Left renal pelvis (tissue), 4 donors: ENCODE results near the gene CEP78. TPM values are rescaled to one million over a fixed set of nuclear protein-coding genes. Genes with fewer than 3 reads are reported as not detected.

Experiments
- DNase-seq, 4 donors: peaks; one replicate each; pipeline ENCODE4 v3.0.0-alpha.2; 2013; ENCODE audit warnings: low read depth in 4 of 4, low spot score in 3 of 4
- polyA plus RNA-seq, 4 donors: library from polyadenylated mRNA; unstranded; fragments of 120-200 nt; gene quantifications; one replicate each; pipeline ENCODE4 v1.2.1, GENCODE V29; 2013; ENCODE audit not compliant: insufficient read length in 4 of 4

Gene CEP78
- polyA plus RNA-seq, 4 donors = 34.8 to 38.7 (median 36.7) TPM

DNA sequence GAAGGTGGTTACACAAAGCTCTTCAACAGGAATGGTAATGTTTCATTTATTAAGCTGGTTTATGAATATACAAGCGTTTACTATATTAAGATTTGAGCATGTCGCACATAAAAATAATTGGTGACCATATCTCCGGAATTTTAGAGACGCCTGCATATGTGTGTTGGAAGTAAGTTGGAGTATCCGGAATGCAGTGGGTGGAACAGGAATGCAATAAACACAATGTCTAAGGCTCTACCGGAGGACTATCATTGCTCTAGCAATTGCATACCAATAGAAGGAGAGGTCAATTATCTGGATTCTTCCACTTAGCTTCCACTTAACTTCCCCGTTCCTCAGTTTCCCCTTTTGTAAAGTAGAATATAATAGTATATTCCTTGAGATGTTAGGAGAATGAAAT, 1.1 kb upstream of the CEP78 start:
- no peak for DNase-seq

DNA sequence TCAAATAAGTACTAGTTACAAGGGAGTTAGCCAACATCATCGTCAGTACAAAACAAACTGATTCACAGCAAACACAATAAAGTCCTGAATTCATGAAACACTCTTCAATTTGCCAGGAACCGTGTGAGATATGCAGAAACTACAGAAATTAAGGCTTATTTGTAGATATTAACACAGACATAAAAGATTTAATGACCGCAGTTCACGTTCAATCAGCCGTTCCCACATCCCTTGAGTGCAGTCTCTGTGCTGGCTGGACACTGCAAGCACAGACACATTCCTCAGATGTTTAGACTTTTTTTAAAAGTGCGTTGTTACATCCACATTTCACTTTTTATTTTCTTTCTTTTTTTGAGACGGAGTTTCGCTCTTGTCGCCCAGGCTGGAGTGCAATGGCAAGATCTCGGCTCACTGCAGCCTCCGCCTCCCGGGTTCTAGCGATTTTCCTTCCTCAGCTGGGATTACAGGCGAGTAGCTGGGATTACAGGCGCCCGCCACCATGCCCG, 566 bp upstream of the CEP78 start:
- DNase-seq = peak in 2 of 4 donors; percentile 16

DNA sequence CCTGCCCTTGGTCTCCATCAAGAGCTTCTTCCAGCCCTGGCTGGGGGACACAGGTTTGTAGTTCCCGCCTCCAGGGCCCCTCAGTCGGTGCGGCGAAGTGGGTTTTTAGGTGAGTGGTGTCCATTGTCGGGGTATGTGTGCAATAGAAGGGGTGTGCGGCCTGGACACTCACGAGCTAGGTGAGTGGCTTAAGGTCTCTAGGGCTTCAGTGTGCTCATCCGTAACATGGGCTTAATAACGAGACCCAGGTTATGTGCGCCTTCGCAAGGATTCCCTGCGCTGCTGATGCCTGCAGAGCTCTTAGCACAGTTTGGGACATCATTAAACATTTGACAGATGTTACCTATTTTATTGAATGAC, 656 bp downstream of the CEP78 start:
- peak in 1 of 4 donors; percentile 24 for DNase-seq

DNA sequence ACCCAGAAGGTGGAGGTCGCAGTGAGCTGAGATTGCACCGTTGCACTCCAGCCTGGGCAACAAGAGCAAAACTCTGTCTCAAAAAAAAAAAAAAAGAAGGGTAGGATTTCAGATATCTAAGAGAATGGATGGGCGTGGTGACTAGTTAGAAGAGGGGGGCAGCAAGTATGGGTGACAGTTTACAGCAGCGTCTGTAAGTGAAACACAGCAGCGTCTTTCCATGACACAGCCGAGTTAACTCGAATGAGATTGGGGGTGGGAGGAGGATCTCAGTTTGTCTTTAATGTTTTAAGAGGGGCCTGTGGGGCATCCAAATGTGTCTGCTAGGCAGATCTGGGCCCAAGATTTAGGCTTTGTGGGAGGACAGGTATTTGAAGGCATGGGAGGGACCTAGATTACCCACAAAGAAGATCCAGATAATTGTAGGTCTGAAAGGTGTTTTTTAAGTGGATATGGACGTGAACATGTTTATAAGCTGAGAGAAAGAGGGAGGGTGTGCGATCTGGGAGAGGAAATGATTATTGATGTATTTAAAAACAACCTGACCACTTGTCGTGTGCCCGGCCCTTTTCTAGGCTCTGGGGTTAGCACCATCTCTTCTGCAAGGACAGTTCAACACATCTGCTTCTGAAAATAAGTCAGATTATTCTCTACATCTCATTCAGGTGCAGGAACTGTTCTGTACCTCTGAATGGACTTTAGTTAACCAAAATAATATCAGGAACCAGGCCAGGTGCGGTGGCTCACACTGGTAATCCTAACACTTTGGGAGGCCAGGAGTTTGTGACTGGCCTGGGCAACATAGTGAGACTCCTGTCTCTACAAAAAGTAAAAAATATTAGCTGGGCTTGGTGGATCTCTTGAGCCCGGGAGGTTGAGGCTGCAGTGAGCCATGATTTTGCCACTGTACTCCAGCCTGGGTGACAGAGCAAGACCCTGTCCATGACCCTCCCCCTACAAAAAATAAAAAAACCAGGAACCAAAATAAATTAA, 2.5 kb downstream of the CEP78 start:
- DNase-seq = no peak

DNA sequence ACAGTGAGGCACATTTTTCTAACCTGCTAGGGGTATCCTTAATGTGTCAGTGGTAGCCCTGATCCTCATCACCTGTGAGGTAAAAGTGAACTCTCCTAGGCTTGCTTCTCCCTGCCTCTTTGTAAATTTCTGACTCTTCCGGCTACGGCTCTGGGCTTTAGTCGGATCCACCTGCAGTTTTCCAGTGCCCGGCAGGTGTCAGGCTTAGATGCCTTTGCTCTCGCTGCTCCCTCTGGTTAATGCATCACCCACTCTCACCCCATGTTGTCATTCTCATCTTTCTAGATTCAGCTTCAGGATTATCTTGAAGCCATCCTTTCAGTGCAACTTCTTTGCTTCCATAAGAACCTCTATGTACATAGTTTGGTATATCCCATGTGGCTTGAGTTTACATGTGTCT, 3.6 kb downstream of the CEP78 start:
- no peak for DNase-seq

DNA sequence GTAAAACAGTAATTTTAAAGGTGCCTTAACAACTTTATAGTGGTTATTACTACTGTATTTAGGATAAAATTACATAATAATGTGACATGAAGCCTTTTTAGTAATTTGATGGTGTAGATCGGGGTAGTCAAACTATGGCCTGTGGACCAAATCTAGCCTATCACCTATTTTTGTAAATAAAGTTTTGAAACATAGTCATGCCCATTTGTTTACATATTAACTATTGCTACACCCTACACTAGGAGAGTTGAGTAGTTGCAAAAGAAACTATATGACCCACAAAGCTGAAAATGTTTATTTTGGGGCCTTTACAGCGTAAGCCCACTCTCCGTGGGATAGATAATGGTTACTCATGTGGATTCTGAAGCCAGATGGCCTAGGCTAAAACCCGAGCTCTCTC, 6.2 kb downstream of the CEP78 start:
- no peak for DNase-seq

DNA sequence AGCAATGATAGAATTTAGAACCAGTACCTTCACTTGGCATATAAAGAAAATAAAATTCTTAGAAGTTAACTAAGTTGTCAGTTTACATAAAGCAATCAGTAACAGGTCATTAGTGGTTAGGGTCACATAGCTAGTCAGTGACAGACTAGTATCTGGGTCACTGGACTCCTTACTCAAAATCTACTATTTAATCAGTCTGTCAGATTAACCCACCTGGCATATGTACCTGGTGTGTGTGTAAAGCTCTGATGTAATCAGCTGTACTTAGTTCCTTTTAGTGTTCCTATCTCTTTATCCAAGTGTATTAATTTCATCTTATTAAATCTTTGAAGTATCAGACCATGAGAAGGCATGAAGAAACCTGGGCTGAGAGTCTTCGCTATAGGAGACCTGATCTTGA, 7.3 kb downstream of the CEP78 start:
- no peak for DNase-seq

DNA sequence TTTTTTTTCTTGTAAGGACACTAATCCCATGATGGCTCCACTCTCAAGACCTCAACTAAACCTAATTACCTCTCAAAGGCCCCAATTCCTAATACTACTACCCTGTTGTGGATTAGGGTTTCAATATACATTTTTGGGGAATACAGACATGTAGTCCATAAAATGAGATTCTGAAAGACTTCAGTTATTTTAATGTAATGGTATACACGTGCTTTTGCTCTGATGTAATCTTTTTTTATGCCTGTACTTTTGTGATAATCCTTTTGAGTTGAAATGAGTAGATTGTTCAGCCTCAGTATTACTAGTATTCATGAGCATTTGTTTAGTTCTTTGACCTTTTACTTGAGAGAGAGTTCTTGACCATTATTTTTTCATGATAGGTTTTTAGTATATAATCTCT, 9.5 kb downstream of the CEP78 start:
- DNase-seq = no peak

DNA sequence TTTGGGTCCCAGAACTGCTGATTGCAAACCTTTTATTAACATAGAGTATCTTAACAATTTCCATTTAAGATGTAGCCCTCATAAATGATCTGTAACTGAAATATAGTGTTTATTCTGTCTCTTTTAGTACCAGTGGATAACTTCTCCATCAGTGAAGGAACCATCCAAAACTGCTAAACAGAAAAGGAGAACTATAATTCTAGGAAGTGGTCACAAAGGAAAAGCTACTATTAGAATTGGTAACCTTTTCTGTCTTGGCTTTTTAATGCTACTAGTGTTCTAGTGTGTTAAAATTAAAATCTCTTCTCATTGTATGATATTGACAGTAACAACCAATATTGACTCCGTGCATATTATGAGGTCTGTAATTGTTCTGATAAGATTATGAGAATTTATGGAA, 12.8 kb downstream of the CEP78 start:
- DNase-seq = no peak

DNA sequence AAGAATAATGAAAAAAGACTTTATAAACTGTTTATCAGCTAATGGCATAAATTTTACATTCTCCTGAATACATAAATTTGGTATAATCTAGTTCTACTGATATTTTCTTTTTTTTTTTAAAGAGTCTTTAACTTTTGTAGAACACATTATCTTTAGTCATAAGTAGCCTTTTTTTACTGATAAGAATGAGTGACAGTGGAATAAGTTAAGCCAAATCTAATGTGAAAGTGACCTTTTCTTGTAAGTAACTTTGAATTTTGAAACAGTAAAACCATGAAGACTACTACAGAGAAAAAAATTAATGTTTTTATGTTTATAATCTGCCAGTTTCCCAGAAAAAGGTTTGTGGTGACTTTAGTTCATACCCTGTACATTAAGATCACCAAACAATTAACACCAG, 13.7 kb downstream of the CEP78 start:
- no peak for DNase-seq

DNA sequence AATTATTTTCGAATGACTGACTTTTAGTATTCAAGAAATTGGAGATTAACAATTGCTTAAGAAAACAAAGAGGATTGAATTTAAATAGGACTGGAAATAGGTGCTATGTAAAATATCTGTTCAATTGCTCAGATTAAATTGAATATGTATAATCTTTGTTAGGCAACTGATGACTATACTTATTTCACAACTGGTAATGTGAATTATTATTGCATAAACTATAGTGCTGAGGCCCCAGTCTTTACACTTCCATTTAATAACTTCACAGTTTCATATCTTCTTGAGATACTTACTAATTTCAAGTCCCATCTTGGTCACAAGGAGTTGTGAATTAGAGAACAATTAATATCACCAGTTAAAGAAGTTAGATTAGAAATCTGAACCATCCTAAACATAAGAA, 16.7 kb downstream of the CEP78 start:
- no peak for DNase-seq

DNA sequence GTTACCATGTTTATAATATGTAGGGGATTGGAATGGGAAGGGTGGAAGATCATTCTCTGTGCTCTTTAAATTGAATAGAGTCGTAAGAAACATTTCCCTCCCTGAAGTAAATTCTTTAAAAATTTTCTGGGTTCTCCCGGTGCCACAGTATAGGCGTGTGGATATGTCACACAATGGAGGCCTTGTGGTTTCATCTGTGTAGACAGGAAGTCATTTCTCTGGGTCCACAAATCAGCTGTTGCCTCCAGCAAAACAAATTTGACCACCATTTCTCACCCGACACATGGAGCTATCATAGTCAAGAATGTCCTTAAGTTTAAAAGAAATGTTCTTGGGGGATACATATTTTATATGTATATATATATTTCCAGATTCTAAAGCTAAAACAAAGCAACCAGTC, 17.4 kb downstream of the CEP78 start:
- no peak for DNase-seq

DNA sequence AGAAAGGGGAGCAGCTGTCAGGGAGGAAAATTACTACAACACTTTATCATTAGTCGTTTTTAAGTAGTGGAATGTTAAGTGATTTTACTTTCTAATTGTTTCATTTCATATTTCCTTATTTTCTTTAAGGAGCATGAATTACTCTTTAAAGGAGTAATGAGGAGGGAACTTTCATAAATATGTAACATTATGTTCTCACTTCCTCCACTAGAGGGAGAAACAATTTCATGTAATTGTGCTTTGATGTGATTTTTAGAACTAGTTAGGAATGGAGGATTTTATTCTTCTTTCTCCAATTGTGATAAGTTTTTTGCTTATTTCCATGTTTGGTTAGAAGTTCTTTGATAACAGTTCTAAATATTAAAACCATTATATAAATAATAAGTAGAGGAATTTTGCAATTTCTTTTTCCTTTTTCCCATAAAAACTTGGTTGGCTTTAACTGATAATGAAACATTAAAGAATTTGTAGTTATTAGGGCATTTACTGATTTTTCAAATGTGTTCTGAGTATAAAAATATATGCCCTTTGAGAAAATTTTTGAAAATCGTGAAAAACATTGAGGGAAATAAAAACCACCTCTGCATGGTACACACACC, 25.6 kb downstream of the CEP78 start:
- DNase-seq = no peak

DNA sequence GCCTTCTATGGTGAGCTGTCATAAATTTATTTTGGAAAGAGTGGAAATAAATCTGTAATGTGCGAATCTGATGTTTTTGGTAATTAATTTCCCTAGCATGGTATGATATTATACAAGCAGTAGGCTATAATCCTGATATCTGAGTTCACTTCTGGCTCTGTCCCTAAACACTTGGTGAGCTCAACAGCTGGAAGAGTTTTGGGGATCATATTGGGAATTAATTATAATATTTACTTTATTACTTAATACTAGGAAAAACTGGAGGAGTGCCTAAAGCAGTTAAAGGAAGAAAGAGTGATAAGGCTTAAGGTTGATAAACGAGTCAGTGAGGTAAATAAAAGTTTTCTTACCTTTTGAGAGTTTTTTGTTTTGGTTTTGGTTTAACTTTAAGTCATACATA, 26.8 kb downstream of the CEP78 start:
- no peak for DNase-seq

DNA sequence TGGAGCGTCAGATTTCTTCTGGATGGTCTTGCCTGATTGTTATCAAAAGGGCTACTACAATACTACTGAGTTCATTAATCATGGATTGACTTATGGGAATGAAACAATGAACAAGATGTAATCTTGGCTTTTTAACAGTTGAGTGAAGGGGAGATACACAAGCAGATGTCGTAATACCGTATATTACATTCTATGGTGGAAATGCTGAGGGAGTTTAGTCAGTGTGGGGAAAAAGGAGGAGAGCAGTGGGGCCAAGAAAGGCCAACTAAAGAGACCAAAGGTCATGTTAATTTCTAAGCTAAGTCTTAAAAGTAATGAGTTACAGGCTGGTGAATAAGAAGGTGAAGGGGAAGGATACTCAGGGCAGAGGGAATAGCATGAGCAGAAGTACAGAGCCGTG, 32.0 kb downstream of the CEP78 start:
- DNase-seq = no peak

DNA sequence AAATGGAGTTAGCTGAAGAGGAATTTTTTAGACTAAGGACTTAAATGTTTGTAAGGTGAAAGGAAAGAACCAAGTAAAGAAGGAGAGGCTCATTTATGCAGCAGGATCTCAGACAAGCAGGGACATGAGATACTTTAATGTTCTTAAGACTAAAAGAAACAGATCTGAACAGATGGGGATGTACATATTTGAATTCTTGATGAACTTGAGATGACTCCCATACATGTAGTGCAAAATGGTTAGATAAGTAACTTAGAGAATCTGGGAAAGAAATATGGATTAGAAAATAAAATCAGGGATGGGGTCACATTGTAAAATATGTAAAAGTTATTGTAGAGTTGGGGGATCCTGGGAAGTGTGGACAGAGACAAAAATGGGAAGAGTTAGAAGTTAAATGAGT, 33.9 kb downstream of the CEP78 start:
- DNase-seq = no peak

DNA sequence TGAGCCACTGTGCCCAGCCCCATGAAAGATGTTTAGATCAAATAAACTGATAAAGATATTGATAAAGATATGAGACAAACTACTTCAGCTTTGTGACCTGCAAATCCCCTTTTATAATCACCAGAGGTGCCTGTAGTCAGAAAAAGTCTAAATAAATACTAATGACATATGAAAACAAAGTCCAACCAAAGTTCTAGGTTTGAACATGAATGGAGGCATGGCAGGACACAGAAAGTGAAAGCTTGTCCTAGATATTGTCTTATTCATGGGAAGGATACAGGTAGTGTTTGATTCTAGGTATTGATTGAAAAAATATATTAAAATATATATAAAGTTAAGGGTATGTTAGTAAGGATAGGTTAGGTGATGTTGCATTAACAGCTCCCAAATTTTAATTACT, 36.4 kb downstream of the CEP78 start:
- no peak for DNase-seq

DNA sequence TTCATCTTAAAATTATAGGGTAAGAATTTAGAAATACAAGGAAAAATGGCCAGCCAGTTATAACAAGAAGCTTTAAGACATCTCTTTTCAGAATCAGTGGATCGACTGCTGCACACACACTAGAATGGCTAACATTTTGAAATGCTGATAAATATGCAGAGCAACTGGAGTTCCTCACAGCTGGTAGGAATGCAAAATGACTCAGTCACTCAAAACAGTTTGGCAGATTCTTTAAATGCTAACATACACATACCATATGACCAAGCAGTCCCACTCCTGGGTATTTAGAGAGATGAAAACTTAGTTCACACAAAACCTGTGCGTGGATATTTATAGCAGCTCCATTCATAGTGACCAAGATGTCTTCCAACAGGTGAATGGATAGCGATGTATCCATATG, 37.9 kb downstream of the CEP78 start:
- no peak for DNase-seq

DNA sequence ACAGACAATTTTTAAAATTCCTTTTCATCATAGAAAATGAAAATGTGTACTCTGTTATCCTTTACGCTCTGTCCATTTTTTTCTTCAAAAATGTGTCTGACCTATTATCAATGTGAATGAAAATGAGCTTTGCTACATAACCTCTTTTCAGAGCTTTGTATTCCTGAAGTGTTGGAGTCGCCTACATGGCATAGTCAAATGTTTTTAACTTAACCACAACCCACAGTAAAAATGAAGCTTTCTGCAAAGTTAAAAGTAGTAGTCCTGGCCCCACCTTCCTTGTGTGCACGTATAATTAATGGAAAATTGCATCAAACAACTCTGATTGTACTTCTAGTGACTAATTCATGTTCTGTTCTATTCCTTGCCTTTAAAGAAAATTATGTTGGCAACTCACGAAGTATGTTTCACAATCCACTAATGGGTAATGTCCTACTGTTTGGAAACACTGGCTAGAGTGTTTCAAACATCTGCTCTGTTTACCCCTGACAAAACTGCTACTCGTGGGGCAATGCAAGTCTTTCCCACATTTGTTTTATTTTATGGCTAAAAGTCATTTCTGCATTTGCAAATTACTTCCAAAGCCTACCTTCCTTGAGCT, 42.4 kb downstream of the CEP78 start:
- DNase-seq = no peak

DNA sequence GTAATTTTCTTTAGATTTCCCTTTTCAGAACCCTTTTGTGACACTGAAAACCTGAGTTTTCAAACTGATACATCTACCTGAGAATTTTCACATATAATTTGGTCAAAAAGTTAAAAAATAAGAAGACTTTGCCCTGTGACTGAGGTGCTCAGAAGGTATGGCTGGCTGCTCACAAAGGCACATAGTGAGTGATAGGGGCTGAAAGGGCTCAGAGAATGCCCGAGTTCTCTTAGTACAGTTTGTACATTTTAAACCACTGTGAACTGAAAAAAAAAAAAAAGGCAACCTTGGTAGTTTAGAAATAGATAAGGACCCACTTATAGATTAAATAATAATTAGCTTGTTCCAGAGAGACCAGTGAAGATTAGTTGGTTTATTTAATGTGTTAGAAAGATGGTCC, 42.9 kb downstream of the CEP78 start:
- DNase-seq = no peak

DNA sequence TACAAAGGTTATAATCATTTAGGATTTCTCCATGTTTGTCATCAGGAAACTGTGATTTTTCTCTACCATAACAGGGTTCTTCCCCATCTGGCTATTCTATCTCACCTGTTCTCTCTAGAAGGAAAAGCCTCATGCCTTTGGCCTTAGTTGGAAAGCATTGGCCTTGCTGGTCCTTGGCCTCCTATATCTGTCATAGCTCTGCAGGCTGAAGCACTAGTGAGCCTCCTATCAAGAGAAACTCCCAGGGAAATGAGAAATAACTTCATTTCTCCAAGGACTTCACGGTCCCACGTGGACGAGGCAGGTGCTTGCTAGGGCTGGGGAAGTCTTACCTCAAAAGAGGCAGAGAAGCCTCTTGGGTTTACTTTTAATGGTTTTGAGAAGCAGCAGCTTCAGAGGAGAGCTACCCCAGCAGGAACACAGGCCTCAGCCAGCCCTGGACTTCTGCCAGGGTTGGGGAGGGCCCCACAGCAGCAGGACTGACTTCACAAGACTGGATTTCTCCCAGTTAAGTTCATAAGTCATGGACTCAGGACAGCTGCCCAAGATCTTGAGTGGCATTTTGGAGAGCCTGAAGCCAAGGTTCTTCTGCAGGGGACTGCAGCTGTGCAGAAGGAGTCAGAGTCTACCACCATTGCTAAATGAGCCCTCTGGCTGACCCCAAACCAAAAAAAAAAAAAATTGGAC, 45.2 kb downstream of the CEP78 start:
- DNase-seq = peak in 2 of 4 donors; percentile 68 to 79
